D341Med (cell line): Measurements from ENCODE around the gene NLRC3.
A peak's percentile ranks its signal among the peaks of the same experiment; 100 is the strongest.

Experiments
- DNase-seq: peaks from one replicate; pipeline ENCODE4 v3.0.0; 2012; ENCODE audit warnings: low spot score

Gene NLRC3

DNA sequence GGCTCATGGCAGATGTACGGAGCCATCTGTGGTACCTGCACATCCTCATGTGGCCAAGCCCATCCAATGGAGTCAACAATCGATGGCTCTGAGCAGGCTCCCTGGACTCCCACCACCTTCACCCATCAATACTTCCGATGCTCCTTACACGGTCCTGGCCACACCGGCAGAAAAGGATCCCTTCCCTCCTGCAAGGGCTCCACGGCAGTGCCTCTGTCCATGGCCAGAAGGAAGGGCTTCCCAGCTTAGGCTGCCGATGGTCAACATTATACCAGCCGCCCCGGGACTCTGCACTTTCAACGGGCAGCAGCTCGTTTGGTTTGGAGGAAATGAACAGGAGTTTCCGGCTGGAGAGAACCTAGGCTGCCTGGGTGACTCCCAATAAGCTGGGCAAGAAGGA lies 21.0 kb upstream of the NLRC3 start:
- peak; percentile 9 for DNase-seq

DNA sequence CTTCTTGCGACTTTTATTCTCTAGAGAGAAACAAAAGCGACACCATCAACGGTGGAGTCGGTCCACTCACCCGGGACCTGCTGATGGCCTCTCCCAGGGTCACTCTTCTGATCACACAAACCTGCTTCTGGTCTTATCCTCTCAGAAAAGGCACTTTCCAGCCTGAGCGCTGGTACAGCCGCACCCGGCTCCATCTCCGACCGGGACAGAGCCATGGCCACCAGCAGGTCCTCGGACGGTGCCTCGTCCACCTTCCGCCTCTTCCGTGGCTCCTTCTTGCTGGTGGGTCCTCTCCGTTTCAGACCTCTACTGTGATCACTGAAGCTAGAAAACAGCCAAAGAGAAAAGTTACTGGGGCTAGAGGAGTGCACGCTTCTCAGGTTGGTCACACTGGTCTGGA lies 20.5 kb upstream of the NLRC3 start:
- no peak for DNase-seq

- DNase-seq: peak; percentile 19
Measured at GRCh38 chr16:3597226-3597625, 20.0 kb upstream of the NLRC3 start.

DNA sequence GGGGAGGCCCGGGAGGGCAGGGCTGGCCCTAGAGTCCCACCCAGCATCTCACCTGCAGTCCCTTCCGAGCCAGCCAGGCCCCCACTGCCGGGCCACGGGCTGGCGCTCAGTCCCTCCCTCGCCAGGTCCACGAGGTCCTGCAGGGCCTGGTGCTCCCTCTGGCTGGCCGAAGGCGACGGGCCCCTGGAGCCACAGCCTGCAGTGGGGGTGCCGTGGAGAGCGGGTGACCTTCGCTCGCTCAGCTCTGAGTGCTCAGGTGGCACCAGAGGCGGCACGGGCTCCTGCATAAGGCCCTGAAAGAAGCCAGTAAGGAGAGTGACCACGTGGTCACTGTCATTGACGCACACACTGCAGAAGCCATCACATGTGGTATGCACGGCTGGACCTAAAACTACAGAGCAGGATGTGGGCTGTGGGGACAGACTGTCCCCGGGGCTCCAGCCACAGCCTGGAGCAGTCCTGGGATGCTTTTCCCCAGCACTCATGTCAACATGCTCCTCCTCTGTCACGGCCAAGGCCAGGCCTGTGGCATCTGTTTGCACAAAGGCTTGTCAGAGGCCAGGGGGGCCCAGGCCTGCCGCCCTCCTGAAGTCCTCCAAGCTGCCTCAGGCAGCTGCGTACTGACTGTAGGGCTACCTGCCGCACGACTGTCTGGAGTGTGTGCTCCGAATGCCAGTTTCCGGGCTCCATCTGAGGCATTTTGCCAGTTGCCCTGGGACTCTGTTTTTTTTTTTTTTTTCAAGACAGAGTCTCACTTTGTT lies 19.1 kb upstream of the NLRC3 start:
- DNase-seq: peak; percentile 24

- DNase-seq: peak; percentile 11
Measured at GRCh38 chr16:3595521-3596021, 18.4 kb upstream of the NLRC3 start.

- peak; percentile 19 for DNase-seq
Measured at GRCh38 chr16:3595110-3595486, 17.9 kb upstream of the NLRC3 start.

- peak; percentile 17 for DNase-seq
Measured at GRCh38 chr16:3594316-3595109, 17.3 kb upstream of the NLRC3 start.

DNA sequence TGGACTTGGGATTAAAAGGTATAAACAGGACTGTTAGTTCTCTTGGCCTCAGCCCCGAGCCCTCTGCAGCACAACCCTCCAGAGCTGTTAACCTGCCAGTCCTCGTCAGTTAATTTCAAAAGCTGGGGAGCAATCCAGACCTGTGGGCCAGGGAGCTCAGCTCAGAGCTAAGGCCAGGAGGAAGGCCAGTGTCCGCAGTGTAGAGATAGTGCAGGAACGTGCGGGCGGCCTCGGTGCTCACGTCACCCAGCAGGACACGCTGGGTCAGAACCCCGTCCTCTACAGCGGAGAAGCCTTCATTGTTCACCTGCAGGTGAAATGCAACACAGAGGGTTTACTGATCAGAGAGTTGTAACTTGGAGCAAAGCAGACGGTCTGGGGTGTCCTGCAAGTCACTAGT lies 15.4 kb upstream of the NLRC3 start:
- DNase-seq: no peak

DNA sequence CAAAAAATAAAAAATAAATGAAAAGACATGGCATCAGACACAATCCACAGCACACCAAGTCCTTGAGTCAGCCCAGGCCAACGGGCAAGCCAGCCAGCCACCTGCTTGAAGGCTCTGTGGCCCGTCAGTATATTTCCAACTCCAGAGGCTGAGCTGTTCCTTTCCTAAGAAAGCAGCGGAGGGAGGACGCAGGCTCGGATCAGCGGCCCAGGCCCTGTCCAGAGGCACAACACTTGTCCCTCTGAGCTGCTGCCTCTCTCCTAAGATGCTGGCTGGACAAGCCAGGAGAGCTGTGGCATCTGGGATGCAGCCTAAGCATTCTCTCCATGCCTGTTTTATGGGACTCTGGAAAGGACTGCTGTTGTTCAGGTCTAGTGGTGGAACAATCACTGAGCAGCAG lies 14.8 kb upstream of the NLRC3 start:
- DNase-seq: no peak

GRCh38 chr16:3591436-3591803 lies 14.2 kb upstream of the NLRC3 start:
- no peak for DNase-seq

DNA sequence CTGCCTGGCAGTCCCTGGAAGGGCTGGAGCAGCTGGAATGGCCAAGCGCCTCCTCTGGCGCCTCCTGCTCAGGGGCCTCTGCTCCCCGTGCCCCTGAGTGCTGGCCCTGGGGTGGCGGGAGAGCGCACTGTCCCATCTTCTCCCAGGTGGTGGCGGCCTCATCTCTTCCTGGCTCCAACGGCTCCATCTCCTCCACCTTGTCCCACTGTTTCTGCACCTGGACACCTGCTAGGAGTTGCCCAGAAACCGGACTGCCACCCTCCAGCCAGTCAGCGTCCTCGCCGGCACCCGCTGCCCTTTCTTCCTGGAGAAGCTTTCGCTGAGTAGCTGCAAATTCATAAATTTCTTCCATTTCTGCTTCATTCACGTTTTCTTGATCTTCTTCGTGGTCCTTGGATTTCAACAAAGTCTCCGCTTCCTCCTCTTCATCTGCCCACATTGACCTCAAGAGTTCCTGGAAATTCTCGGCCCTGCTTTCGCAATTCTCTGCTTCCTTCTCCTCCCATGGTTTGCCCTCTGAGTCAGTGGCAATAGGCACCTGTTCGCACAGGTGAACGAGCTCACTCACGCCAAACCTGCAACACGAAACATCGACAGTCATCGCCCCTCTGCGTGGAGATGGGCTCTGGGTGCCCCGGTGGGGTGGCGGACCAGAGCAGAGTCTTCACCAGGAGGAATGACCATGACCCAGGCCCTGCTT lies 13.7 kb upstream of the NLRC3 start:
- DNase-seq: no peak

GRCh38 chr16:3589991-3590701 lies 12.9 kb upstream of the NLRC3 start:
- DNase-seq: no peak

- no peak for DNase-seq
Measured at GRCh38 chr16:3589441-3589921, 12.3 kb upstream of the NLRC3 start.

DNA sequence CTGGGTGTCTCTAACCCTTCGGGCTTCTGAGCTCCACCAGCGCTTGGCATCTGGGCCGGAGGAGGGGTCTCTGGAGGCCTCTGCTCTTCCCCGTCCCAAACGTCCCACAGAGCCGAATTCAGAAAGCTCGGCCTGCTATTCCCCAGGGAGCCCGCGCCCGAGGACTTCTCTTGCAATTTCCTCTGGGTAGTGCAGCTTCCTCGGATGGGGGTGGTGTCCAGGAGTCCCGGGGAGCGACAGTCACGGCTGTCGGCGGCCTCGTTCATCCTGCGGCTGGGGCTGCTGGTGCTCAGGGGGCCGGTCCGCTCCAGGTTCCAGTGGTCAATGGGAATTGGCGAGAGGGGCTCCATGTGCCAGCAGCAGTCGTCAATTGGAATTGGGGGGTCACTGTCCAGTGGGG lies 11.8 kb upstream of the NLRC3 start:
- no peak for DNase-seq

DNA sequence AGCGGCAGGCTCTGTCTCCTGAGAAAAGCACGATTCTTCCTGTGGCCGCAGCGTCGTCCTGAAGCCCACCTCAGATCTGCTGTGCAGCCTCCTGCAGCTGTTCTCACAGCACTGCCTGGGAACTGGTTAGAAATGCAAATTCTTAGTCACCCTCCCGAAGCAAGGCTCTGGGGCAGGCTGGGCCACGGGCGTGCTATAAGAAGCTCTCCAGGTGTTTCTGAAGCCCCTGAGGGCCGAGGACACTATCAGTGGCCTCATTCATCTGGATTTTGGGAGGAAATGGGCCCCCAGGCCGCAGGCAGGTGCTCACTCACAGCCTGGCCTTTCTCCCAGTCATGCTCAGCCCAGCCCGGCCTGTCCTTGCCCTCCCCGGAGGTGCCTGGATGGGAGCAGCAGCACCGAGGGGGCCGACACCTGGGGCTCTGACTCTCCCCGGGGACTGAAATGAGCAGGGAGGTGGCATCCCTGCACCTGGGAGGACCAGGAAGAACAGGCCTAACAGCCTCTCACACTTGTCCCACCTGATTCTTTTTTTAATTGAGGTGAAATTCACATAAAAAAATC lies 10.4 kb upstream of the NLRC3 start:
- no peak for DNase-seq

DNA sequence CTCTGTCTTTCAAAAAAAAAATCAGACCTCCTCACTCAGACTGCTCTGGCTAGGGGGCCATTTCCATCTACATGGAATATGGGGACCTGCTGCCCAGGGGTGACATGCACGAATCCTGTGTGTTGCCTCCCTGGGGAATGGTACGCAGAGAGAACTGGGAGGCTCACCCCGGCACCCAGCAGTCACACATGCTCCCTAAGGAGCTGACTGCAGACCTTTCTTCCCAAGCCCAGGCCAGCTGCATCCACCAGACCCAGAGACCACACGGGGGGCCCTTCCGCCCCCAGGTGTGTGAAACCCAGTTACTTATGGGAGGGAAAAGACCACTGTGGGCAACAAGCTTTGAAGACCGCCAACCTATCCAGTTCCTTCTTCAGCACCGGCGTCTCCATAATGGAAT lies 7.2 kb upstream of the NLRC3 start:
- DNase-seq: no peak

GRCh38 chr16:3583303-3584038 lies 6.3 kb upstream of the NLRC3 start:
- no peak for DNase-seq

DNA sequence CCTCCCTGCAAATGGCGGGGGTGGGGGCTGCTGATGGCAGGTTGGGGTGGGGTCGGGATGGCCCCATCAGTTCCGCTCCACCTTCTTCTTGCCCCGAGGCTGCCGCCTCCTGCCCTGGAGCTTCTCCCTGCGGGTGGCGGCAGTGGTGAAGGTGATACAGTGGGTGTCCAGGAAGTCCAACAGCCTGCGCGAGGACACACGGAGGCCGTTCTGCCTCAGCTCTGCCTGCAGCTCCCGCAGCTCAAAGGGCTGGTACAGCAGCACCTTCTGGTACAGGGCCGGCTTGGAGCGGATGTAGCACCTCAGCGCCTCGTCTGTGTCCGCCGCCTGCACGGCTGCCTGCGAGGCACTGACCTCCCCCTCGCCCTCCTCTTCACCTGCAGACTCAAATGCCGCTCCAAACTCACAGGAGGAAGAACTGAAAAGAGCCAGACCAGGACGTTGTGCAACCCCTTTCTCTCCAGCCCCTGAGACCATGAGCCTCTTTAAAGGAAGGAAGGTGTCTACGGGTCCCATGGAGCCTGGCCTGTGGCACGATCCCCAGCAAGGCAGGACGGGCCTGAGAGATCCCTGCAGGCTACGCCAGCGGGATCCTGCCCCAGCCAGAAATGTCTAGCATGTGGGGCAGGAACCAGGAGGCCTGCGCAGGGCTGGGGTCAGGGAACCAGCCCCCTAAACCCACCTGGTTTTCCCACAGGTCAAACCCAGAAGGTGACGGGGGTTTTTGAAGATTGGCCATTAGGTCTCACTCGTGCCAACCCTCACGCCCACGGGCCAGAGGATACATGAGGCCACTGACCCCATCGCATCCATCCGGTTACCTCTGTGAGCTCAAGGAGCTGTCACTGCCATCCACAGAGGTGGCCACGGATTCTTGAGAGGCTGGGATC lies 5.3 kb upstream of the NLRC3 start:
- no peak for DNase-seq

GRCh38 chr16:3581392-3581791 lies 4.2 kb upstream of the NLRC3 start:
- no peak for DNase-seq

GRCh38 chr16:3580686-3581085 lies 3.5 kb upstream of the NLRC3 start:
- DNase-seq: no peak
